Measurements from ENCODE around the gene KCNQ1.

GRCh38 chr11:2655016-2655719 lies 210.4 kb downstream of the KCNQ1 start:
- TF ChIP-seq CTCF (IDR thresholded peaks at IDR 0.05) = no peak
- no peak for TF ChIP-seq POLR2A (IDR thresholded peaks at IDR 0.05)
- no peak for TF ChIP-seq POLR2AphosphoS5 (IDR thresholded peaks at IDR 0.05)
